AG09309 (cell line): ENCODE results near the gene GPR39.
A peak's percentile ranks its signal among the peaks of the same experiment; 100 is the strongest.

Source experiments
- DNase-seq: peaks from one replicate; pipeline ENCODE4 v3.0.0-alpha.2; 2010; ENCODE audit warnings: low read depth
- H3K4me3 ChIP-seq: 2 replicates; pipeline ENCODE4 v1.5.1; 2011; ENCODE audit warnings: mild to moderate bottlenecking, low read depth, low read length, moderate library complexity; ENCODE audit not compliant: control insufficient read depth
- TF ChIP-seq, protein P1 (sequence below): IDR thresholded peaks from 2 replicates; pipeline ENCODE4 v1.5.1; 2011; ENCODE audit warnings: mild to moderate bottlenecking, low read depth, low read length, inconsistent platforms; ENCODE audit not compliant: insufficient read depth, control insufficient read depth; ENCODE audit errors: missing control alignments

GPR39 gene

DNA sequence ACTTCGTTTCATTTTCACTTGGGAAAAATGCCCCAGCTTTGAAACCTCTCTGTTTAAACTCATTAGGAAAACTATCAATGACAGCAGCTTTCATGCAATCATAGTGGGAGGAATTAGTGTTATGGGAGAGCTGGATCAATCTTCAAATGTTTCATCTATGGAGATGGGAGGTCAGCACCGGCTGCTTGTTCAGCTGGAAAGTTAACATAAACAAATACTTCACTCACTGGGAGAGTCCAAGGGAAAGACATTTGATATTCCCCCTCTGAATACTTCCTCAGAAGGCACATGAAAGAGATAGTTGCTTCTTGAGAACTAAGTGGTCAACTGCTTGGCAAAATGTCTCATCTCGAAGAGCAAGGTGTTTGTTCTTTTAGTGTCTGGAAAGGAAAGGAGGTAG, 246.1 kb downstream of the GPR39 start:
- no peak for DNase-seq
- H3K4me3 ChIP-seq, result no peak overlapping the region
- TF ChIP-seq, protein P1, sequence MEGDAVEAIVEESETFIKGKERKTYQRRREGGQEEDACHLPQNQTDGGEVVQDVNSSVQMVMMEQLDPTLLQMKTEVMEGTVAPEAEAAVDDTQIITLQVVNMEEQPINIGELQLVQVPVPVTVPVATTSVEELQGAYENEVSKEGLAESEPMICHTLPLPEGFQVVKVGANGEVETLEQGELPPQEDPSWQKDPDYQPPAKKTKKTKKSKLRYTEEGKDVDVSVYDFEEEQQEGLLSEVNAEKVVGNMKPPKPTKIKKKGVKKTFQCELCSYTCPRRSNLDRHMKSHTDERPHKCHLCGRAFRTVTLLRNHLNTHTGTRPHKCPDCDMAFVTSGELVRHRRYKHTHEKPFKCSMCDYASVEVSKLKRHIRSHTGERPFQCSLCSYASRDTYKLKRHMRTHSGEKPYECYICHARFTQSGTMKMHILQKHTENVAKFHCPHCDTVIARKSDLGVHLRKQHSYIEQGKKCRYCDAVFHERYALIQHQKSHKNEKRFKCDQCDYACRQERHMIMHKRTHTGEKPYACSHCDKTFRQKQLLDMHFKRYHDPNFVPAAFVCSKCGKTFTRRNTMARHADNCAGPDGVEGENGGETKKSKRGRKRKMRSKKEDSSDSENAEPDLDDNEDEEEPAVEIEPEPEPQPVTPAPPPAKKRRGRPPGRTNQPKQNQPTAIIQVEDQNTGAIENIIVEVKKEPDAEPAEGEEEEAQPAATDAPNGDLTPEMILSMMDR, result no peak

DNA sequence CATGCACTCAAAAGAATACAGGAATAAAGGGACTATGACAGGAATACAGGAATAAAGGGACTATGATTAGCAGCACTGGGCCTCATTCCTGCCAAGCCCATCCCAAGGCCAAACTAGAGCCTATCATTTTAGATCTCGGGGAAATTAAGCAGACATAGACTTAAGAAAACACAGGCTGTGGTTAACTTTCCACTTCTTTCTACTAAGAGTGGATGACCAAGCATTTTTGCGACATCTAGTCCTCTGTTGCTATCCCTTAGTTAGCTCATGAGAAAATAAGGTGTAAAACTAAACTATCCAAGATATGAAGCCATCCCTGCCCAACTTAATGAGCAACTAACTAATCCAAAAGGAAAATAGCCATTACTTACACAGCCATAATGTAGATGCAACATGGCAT, 247.5 kb downstream of the GPR39 start:
- TF ChIP-seq, protein P1, result no peak
- no peak overlapping the region for H3K4me3 ChIP-seq
- DNase-seq, result no peak

DNA sequence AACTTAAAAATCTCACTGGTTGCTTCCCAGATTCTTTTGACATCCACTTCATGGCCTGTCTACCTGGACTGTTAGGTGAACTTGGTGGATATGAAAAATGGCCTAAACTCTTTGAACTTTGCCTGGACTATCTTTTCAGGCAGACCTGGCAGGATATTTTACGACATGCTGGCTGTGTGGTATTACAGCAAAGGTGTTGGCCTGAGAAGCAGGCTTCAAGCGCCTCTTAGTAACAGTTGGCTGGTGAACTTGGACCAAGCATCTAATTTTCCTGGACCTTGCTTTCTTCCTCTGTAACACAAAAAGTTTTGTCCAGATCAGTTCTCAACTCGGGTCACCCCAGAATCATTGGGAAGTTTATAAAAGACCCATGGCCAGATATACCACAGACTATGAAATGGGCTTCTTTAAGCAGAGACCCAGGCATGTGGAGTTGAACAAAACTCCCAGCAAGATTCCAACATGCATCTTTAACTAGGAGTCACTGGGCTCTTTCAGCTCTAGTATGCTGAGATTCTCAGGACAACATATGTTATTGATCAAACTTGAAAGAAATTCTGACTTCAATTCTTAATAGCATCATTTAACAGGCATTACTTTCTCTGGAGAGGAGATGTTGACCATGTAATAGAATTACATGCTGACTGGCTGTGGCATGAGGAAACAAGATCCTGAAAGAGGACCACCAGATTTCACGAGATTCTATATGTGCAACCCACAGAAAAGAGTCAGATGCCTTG, 249.0 kb downstream of the GPR39 start:
- no peak overlapping the region for H3K4me3 ChIP-seq
- DNase-seq, result no peak
- TF ChIP-seq, protein P1, result no peak

DNA sequence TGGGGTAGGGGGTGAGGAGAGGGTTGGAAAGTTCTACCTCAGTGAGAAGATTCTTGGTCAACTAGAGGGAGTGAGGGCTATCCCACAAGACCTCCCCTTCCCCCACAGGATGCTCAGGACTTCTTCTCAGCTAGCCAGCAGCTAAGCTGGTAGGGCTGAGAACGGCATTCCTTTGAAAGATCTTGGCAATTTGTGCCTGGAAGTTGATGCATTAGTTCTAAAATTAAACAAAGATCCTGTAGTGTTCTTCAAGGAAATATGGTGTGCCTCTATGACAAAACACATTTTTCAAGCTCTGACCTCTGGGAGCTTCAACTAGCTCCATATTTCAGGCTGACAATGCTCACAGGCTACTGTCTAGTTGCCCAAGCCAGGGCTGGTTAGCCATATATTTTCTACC, 251.1 kb downstream of the GPR39 start:
- no peak overlapping the region for H3K4me3 ChIP-seq
- TF ChIP-seq, protein P1, result no peak
- DNase-seq, result no peak

DNA sequence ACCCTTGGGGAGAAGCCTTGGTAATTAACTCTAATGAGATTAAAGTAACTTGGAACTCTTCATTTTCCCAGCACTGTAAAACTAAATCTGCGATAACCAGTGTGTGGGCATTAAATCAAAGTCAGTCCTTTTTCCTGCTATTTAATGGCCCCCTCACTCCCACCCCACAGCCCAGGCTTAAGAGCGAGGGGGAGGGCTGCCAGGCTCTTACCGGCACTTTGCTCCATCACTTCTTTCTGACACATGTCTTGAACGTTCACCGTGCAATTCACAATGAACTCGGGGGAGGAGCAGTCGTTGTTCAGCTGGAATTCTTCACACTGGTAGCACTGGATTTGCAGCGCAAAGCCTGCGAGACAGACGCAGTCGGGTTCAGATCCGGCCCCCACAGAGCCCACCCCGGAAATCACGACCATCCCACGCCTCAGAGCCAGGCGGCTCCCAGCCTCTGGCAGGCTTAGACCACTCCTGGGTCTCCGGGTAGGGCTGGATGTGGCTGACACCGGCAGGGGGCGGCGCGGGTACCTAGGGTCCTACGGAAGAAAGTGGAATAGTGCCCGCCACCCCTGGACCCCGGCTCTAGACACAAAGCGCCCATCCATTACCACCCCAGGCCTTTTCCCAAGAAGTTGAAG, 251.7 kb downstream of the GPR39 start:
- peak overlapping the region; percentile 65 for H3K4me3 ChIP-seq
- no peak for DNase-seq
- TF ChIP-seq, protein P1, result peak; percentile 23

DNA sequence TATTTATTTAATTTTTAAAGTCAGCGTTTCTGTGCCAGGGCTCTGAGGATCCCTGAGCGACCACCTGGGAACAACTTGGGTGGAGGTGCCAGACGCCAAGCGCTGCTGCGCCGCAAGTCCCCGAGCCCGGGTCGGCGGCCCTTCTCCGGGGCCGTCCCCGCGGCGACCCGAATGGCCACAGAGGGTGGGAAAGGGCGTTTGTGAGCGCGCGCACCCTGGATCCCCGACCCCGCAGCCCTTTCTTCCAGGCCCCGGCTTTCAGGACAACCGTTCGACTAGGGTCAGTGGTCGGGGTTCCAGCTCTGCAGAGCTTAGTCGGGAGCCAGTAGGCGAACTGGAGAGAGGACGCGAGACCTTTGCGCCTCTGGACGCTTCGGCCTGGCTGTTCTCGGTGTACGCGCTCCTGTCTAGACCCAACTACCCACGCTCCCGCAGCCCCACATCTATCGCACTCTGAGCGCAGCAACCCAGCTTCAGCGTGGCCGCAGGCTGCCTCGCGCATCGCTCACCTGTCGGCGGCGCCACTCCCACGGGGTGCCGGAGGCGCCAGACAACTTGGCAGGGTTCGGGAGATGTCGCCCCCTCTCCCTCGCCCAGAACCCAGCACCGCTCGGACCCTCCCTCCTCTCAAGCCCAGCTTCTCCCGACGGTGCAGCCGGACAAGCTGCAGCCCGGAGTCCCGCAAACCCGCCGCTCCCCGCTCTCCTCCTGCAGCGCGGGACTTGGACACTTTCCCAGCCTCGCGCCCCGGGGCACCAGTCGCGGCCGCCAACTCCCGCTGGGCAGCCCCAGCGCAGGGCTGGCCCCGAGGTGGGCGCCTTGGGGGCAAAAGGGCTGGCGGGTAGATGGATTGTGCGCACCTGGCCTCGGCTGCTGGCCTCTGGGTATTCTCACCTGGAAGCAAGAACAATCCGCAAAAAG, 252.6 kb downstream of the GPR39 start:
- H3K4me3 ChIP-seq, result peak overlapping the region; percentile 65
- TF ChIP-seq, protein P1, result peak; percentile 21
- no peak for DNase-seq
